IPS-18c (cell line): ENCODE results near the gene TSPAN9.

ENCODE experiments used
- H3K4me3 ChIP-seq: 2 replicates; pipeline ENCODE4 v1.7.0; 2013; ENCODE audit warnings: low read depth, mild to moderate bottlenecking, low read length, moderate library complexity; ENCODE audit not compliant: insufficient read depth
- H3K9me3 ChIP-seq: one replicate; pipeline ENCODE4 v1.6.1; 2013; ENCODE audit warnings: mild to moderate bottlenecking, low read length, moderate library complexity; ENCODE audit not compliant: control insufficient read depth, insufficient read depth

Gene TSPAN9

DNA sequence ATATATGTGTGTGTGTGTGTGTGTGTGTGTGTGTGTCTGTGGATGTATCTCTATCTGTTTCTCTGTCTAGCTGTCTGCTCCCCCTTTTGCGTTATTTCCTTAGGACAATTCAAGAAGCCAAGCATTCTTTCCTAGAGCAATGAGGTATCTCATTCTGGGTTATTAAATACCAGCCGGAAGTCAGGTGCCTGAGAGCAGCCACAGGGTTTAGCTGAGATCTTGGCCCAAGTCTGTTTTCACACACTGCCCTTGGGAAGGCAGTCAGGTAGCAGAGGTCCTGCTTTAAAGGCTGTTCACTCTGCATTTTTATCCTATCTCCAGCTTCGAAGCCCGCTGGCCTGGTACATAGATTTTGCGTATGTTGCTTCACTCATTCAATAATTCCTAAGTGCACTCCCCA is 76.8 kb downstream of the TSPAN9 start:
- Histone ChIP-seq H3K9me3 (no peaks in the 10 kb centered on the region), H3K4me3 (no peak overlapping the region)

- Histone ChIP-seq H3K9me3 (no peaks in the 10 kb centered on the region), H3K4me3 (no peak overlapping the region)
These were observed 78.7 kb downstream of the TSPAN9 start for GRCh38 chr12:3155702-3156370.

GRCh38 chr12:3157581-3158323 is 80.6 kb downstream of the TSPAN9 start:
- H3K4me3 ChIP-seq: no peak overlapping the region
- H3K9me3 ChIP-seq: peaks cover 4% of the 10 kb centered on the region

GRCh38 chr12:3158851-3159465 is 81.8 kb downstream of the TSPAN9 start:
- peaks cover 4% of the 10 kb centered on the region for H3K9me3 ChIP-seq
- no peak overlapping the region; the same call in 1 of the 2 replicates for H3K4me3 ChIP-seq

- Histone ChIP-seq H3K9me3 (peaks cover 4% of the 10 kb centered on the region), H3K4me3 (no peak overlapping the region)
These were observed 82.9 kb downstream of the TSPAN9 start for GRCh38 chr12:3160081-3160480.

GRCh38 chr12:3161861-3162260 is 84.7 kb downstream of the TSPAN9 start:
- peaks cover 4% of the 10 kb centered on the region for H3K9me3 ChIP-seq

DNA sequence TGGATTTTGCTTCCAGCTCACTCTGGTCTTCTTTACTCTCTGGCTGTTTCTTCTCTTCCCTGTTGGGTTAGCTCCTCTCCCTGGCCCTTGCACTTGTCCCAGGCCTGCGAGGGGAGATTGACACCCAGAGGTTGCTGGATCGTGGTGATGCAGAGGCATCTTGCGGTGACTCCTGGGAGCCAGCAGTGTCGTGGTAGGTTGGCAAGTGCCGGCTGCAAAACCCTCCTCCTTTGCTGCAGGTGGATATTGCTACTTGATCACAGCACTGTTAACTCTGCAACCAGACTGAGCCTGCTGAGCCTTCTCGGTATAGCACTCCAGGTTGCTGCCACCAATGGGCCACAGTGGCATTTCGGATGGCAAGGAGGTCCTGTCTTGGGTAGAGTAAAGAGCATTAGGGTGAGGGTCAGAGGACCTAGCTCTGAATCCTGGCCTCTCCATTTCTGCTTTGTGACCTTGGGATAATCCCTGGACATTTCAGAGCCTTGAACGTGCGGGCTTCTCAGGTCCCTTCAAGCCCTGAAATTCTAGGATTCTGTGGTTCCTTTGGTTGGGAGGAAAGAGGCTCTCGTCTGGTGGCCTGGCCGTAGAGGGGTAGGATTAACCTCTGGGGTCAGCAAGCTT is 87.4 kb downstream of the TSPAN9 start:
- H3K4me3 ChIP-seq: no peak overlapping the region
- peaks cover 4% of the 10 kb centered on the region for H3K9me3 ChIP-seq

More at GRCh38 chr12:3161861-3162260, 84.7 kb downstream of the TSPAN9 start:
- no peak overlapping the region; the same call in 1 of the 2 replicates for H3K4me3 ChIP-seq

GRCh38 chr12:3165078-3165980 is 88.2 kb downstream of the TSPAN9 start:
- Histone ChIP-seq H3K9me3 (peaks cover 4% of the 10 kb centered on the region), H3K4me3 (no peak overlapping the region)

DNA sequence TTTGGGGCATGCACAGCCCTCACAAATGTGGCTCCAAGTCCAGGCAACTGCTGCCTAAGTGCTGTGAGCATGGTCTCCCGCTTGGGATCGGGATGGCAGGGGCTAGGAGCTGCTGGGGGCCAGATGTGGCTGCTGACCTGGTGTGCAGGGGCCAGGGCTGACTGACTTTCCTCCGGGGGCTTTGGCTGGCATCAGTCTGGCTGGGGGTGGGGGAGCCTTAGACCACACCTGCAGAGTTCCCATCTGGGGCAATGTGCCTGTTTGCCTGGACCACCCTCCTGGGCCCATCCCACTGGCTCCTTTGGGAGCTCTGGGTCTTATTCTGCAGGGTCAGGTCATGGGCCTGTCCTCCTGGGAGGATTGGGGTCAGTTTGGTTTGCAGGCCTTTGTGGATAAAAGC is 90.5 kb downstream of the TSPAN9 start:
- Histone ChIP-seq H3K9me3 (no peaks in the 10 kb centered on the region), H3K4me3 (no peak overlapping the region)

GRCh38 chr12:3168223-3169221 is 91.3 kb downstream of the TSPAN9 start:
- H3K9me3 ChIP-seq: no peaks in the 10 kb centered on the region
- no peak overlapping the region for H3K4me3 ChIP-seq

- no peaks in the 10 kb centered on the region for H3K9me3 ChIP-seq
- no peak overlapping the region for H3K4me3 ChIP-seq
These were observed 93.4 kb downstream of the TSPAN9 start for GRCh38 chr12:3170423-3171194.

DNA sequence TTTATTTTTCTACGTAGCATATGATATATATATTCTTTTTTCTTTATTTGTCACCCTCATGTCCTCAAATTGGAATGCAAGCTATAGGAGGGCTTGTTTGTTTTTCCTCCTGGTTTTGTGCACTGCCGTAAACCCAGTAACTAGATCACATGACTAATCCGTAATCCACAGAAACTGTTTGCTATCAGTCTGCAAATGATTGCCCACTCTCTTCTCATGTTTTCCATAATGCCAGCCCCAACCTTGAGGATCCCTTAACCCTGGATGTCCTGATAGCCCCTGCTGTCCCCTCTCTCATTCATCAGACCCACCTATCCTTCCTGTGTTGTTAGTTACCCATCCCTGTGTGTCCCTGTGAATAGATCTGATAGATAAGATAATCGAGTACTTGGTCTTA is 94.0 kb downstream of the TSPAN9 start:
- Histone ChIP-seq H3K9me3 (no peaks in the 10 kb centered on the region), H3K4me3 (no peak overlapping the region)

- Histone ChIP-seq H3K9me3 (no peaks in the 10 kb centered on the region), H3K4me3 (no peak overlapping the region)
These were observed 95.2 kb downstream of the TSPAN9 start for GRCh38 chr12:3172124-3173007.

- Histone ChIP-seq H3K4me3 (no peak overlapping the region), H3K9me3 (no peaks in the 10 kb centered on the region)
These were observed 95.9 kb downstream of the TSPAN9 start for GRCh38 chr12:3173008-3173553.
